ENCODE data around the gene CTSC.
"Not testable (repeated sequence)": the region's sequence is repeated elsewhere in the genome, so short reads cannot be mapped to it uniquely, and the experiment has no call there.

The CTSC gene

DNA sequence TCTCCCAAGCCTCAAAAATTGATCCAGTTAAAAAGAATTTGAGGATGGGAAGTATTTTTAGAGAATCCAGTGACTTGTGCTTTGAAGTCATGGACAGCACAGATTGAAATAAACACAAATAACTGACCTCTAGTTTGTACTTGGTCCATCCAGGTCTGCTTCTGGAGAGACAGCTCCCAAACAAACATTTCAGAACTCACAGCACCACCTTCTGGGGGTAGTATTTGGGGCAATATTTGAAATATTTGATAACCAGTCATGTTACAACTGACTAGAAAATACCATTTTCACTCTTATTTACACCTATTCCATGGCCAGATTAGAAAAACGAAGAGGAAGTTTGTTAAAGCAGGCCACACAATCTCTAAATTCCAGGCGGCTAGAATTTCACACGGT lies 56.2 kb downstream of the CTSC start:
- DNase-seq (ENCODE audit: low spot score), result no peak

- DNase-seq (ENCODE audit: low spot score), result no peak
These were observed 56.7 kb downstream of the CTSC start for GRCh38 chr11:88280673-88281316.

DNA sequence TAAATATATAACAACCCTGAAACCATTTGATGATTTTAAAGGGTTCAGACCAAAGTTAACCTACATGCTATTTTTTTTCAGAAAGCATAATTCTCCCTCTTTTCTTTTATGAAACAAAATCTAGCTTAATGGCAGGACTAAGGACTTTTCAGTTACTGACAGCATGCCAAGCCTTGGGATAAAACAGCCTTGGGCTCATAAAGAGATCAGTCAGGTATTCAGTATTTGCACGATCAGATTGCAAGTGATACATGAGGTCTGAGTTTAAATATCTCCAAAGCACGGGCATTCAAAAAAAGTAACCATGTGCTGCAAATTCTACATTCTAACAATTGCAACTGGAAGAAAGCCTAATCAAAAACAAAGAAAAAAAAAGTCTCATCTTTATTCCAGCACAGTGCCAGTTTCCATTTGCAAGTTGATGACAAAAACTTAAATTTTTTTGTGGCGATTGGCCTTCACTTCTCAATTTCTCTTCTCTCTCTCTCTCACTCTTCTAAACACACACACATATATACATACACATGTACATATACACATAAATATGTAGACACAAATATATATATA lies 60.1 kb downstream of the CTSC start:
- DNase-seq (ENCODE audit: low spot score), result no peak

DNA sequence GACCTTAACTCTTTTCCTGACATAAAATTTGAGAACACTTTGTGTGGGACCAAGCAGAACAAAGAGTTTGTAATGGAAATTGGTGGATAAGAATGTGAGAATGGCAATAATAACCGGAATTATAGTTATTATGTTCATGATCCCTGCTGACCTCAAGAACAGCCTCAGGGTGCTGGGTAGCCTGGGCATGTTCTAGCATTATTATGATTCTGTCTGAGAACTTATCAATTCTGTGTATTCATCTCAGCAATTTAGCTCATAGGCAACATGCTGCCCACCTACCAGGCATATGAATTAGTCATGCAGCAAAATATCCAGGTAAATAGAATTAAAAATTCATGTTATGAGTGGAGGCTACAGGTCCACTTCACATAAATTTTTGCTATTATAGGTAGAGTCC lies 61.9 kb downstream of the CTSC start:
- DNase-seq (ENCODE audit: low spot score), result no peak

DNA sequence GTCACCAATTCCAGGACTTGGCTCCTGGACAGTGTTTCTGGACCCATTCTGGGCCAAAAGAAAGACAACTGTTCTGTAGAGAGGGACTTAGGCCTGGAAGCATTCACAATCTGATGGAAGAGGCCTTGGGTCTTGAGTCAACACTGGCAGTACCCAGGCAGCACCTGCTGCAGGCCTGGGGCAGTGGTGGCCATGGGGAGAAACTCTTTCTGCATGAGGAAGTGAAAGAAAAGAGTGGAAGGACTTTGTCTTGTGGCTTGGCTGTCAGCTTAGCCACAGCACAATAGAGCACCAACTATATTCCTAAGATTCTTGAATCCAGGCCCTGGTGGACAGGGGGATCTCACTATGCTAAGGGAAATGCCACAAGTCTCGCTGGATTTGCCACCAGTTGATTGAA lies 70.6 kb downstream of the CTSC start:
- no peak for DNase-seq (ENCODE audit: low spot score)

- DNase-seq (ENCODE audit: low spot score), result no peak
These were observed 71.4 kb downstream of the CTSC start for GRCh38 chr11:88266157-88266556.

- DNase-seq (ENCODE audit: low spot score), result no peak
These were observed 78.1 kb downstream of the CTSC start for GRCh38 chr11:88259431-88259830.

- DNase-seq (ENCODE audit: low spot score), result no peak
These were observed 85.3 kb downstream of the CTSC start for GRCh38 chr11:88252208-88252607.

GRCh38 chr11:88250566-88251242 lies 86.8 kb downstream of the CTSC start:
- no peak for DNase-seq (ENCODE audit: low spot score)

DNA sequence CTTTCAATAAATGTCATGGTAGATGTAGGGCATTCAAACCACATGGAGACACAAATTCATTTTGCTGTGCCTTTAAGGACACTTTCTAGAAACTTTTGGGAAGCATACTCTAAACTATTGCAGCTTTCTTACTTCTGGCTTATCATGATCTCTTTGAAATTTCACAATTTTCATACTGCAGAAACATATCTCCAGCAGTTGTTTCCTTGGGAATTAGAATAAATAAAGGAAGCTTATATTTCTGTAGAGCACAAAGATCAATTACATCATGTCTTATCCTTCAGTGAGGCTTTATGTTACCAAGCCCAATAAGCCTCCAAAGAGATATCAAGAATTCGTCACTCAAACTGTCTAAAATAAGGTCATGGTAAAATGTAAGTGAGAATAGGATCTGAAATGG lies 87.8 kb downstream of the CTSC start:
- DNase-seq (ENCODE audit: low spot score), result no peak

GRCh38 chr11:88246696-88247095 lies 90.8 kb downstream of the CTSC start:
- DNase-seq (ENCODE audit: low spot score), result no peak

- DNase-seq (ENCODE audit: low spot score), result not testable (repeated sequence)
These were observed 92.0 kb downstream of the CTSC start for GRCh38 chr11:88245576-88245975.
